HG03159 (cell line): ENCODE results near the gene TMEM175.

Source experiments
- ATAC-seq: cut with Tn5 transposase; IDR thresholded peaks from one replicate; pipeline ENCODE4 v1.9.1; 2021; ENCODE audit warnings: mild to moderate bottlenecking, moderate library complexity; ENCODE audit not compliant: unreplicated experiment

The TMEM175 gene

GRCh38 chr4:945274-946102 is 13.2 kb downstream of the TMEM175 start:
- ATAC-seq, result no peak

DNA sequence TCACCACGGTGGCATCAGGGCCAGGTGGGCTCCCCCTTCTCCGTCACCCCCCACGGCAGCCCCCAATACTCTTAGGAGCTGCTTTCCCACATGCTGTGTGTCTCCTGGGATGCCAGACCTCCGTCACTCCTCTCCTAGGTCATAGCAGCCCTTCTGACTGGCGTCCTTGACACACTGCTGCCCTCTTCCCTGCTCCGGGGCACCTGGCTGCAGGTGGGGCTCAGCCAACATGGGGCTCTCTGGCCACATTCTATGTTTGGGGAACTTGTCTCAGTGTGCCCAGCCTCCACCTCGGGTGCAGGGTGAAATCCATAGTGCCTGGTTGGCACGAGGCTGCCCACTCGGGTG is 13.8 kb downstream of the TMEM175 start:
- ATAC-seq, result no peak

- ATAC-seq, result no peak
These were observed 14.5 kb downstream of the TMEM175 start for GRCh38 chr4:946517-947471.

DNA sequence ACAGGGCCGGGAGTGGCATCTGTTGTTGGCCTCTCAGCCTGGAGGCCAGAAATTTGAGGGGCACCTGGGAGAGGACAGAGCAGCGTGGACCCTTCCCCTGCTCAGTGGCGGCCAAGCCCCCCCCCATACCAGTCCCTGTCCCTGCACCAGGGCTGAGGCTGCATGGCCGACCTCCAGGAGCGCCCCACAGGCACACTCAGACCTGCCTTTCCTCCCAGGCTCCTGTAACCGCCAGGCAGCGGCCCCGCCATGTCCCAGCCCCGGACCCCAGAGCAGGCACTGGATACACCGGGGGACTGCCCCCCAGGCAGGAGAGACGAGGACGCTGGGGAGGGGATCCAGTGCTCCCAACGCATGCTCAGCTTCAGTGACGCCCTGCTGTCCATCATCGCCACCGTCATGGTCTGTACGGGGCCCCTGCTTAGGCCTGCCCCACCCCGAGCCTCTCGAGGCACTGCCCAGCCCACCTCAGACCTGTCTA is 15.3 kb downstream of the TMEM175 start:
- no peak for ATAC-seq

- ATAC-seq, result no peak
These were observed 16.1 kb downstream of the TMEM175 start for GRCh38 chr4:948101-948935.

DNA sequence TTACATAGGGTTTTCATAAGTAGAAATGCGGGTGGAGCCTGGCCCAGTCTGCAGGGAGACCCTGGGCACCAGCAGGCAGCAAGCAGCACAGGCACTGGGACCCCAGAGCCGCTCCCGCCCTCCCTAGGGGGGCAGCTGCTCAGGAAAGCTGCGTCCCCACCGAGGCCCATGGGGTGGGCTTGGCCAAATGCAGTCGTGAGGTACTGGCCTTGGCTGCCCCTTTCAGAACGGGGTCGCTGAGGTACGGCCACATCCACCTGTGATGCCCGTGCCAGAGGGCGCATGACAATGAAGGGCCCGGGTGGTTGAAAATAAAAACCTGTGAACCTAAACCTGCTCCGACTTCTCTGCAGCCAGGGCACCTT is 16.7 kb downstream of the TMEM175 start:
- no peak for ATAC-seq

DNA sequence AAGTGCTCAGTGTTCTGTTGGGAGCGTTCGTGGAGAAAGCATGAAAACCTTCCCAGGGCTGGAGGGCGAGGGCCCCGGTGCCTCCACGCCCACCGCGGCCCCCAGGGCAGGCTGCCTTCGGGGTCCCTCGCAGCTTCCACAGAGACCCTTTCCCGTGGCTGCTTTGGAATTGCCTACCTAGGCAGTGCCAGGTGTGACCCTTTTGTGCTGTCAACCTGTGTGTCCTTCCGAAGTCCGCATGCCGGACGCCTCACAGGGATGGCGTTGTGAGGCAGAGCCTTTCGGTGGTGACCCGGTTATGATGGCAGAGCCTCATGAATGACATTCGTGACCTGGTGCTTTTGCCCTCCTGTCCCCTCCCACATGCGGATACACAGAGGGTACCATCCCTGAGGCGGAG is 17.4 kb downstream of the TMEM175 start:
- no peak for ATAC-seq

DNA sequence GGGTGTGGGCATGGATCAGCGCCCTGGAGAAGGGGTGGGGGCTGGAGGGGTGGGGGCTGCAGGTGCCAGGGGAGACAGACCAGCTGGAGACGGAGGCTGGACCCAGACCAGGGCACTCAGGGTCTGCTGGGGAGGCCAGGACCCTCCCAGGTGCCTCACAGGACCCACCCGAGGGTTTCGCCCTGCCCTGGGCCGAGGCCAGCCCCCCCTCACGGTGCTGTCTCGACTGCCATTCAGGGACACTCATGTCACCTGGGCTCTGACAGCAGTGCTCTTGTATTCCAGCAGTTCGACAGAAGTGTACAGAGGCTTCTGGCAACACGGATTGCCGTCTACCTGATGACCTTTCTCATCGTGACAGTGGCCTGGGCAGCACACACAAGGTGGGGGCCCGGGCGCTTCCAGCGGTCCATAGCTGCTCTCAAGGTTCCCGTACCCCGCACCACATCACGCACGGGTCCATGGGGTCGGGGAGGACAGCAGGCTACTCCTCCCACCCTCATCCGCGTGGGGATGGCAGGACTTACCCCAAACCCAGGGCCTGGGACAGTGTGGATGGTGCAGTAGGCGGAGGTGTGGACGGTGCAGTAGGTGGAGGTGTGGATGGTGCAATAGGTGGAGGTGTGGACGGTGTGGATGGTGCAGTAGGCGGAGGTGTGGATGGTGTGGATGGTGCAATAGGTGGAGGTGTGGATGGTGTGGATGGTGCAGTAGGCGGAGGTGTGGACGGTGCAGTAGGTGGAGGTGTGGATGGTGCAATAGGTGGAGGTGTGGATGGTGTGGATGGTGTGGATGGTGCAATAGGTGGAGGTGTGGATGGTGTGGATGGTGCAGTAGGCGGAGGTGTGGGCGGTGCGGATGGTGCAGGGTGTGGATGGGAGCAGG is 18.1 kb downstream of the TMEM175 start:
- ATAC-seq, result no peak

DNA sequence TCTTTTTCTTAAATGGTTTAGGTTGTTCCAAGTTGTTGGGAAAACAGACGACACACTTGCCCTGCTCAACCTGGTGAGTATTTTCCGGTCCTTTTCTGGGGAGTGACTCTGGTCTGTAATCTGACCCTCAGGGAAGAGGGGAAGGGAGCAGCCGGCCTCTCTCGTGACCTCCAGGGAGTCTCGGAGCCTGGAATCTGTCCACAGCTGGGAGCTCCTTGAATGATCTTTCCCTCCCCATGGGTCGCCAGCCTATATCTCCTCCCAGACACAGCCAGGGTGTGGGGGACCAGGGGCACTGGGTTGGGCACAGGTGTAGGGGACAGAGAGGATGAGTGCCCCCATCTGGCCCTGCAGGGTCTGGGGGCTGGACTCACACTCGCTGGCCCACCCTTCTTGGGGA is 18.9 kb downstream of the TMEM175 start:
- ATAC-seq, result no peak

- no peak for ATAC-seq
These were observed 19.6 kb downstream of the TMEM175 start for GRCh38 chr4:951594-952468.

DNA sequence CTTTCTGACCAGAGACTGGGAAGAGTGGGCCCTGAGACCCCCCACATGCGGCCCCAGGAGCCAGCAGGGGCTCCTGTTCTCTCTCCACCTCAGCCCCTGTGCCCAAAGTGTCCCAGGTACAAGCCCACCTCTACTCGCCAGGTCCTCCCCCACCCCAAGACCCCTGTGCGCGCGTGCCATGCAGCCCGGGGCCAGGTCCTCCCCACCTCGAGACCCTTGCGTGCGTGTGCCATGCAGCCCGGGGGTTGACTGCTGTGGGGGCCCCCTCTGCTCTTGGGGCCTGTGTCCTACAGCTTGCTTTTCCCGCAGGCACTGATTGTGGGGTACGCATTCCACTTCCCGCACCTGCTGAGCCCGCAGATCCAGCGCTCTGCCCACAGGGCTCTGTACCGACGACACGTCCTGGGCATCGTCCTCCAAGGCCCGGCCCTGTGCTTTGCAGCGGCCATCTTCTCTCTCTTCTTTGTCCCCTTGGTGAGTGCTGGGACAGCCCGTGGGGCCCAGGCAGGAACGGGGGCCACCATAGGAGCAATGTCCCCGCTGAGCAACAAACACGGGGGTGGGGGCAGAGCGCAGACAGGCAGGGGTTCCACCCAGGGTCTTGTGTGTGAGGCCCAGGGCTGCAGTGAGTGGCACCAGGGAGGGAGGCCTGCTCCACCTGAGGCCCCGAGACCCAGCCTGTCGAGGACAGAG is 20.8 kb downstream of the TMEM175 start:
- ATAC-seq, result no peak

GRCh38 chr4:953574-953915 is 21.3 kb downstream of the TMEM175 start:
- ATAC-seq, result no peak

DNA sequence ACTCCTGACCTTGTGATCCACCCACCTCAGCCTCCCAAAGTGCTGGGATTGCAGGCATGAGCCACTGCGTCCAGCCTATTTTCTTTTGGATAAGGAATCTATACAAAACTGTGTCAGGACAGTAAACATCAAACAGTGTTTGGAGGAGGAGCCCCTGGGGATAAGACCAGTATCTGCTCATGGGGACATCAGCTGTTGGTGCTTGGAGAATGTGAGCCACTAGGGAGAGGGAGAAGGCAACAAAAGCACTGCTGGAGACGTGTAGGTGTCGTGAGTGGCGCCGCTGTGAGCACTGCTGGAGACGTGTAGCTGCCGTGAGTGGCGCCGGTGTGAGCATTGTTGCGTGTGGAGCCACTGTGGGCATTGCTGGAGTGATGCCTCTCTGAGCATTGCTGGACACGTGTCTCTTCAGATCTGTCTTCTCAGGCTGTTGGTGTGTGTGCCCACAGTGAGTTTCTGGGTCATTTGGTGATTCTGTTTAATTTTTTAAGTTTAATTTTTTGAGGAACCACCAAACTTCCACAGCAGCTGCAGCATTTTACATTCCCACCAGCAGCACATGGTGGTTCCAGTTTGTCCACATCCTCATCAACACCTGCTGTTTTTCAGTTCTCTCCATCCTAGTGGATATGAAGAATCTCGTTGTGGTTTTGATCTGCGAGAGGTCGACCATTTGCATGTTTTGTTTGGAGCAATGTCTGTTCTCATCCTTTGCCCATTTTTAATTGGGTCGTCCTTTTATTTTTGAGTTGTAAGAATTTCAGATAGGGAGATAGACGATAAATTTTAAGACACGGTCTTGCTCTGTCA is 22.2 kb downstream of the TMEM175 start:
- ATAC-seq, result no peak

- ATAC-seq, result no peak
These were observed 23.1 kb downstream of the TMEM175 start for GRCh38 chr4:955161-955921.

DNA sequence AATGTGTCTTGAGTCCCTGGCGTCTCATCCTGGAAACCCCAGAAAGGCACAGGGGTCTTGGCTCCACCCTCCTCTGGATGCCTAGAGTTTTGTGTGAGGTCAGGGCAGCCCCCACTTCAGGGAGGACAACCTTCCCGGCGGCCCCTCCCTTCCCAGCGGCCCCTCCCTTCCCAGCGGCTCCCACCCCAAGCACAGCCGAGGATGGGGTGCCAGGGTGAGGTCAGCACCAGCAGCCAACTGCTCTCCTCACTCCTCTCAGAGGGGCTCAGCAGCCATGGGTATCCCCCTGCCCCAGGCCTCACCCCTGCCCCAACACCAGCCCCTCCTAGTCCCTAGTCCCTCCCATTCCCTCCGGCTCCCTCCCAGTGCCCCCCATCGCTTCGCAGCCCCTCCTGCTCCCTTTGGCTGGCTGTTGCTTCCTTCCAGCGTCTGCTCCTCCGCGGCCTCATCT is 23.7 kb downstream of the TMEM175 start:
- ATAC-seq, result no peak

- ATAC-seq, result no peak
These were observed 24.4 kb downstream of the TMEM175 start for GRCh38 chr4:956531-957230.
